HepG2 (cell line): ENCODE data around the gene AP3M1. TPM values are rescaled to one million over a fixed set of nuclear protein-coding genes. Genes with fewer than 3 reads are reported as not detected.

Experiments used
- ERF ChIP-seq: IDR thresholded peaks from 2 replicates; pipeline ENCODE4 v1.6.1; 2018; ENCODE audit warnings: missing biosample characterization, missing genetic modification reagents
- NR3C1 ChIP-seq: sonication (generic); formaldehyde crosslinking; IDR thresholded peaks from 2 replicates; pipeline ENCODE4 v1.4.0; 2020; ENCODE audit warnings: missing genetic modification reagents
- SNRNP70 ChIP-seq: fragments of 200-400 bp; formaldehyde crosslinking; IDR thresholded peaks from 2 replicates; pipeline ENCODE4 v1.6.1; 2017; ENCODE audit warnings: mild to moderate bottlenecking, low read depth, low read length, moderate library complexity
- ZFP1 ChIP-seq: IDR thresholded peaks from 2 replicates; pipeline ENCODE4 v1.6.1; 2016
- ZNF256 ChIP-seq: sonication (generic); formaldehyde crosslinking; conservative IDR thresholded peaks from 2 replicates; pipeline ENCODE4 v1.4.0; 2020; ENCODE audit warnings: missing genetic modification reagents
- ZNF282 ChIP-seq: fragments of 450-650 bp; IDR thresholded peaks from 2 replicates; pipeline ENCODE4 v1.6.1; 2018; ENCODE audit not compliant: partially characterized antibody
- ZNF574 ChIP-seq: sonication (generic); formaldehyde crosslinking; IDR thresholded peaks from 2 replicates; pipeline ENCODE4 v1.4.0; 2020; ENCODE audit warnings: missing genetic modification reagents
- ZNF709 ChIP-seq: sonication (generic); formaldehyde crosslinking; IDR thresholded peaks from 2 replicates; pipeline ENCODE4 v1.5.0; 2020; ENCODE audit warnings: mild to moderate bottlenecking, missing genetic modification reagents
- polyA plus RNA-seq, 8 experiments: library from polyadenylated mRNA; depleted of rRNA in 3 of 8; stranded (reverse) in 7 of 8; unstranded in 1 of 8; fragments of >200 nt; fragmentation: Illumina TruSeq in 4 of 8; extraction: Trizol in 4 of 8; gene quantifications; 2 replicates each; pipeline versions ENCODE4 v1.2.1 to v1.2.3, GENCODE V29; 2011 to 2016; ENCODE audit warnings: low read depth in 4 of 8, missing spikeins in 1 of 8, mixed read lengths in 1 of 8; ENCODE audit not compliant: insufficient read depth in 1 of 8
- total RNA-seq, 5 experiments: library from RNA; depleted of rRNA; stranded (reverse); fragments of >200 nt; fragmentation: Illumina TruSeq; extraction: Trizol; gene quantifications; 2 replicates each; pipeline ENCODE4 v1.2.3, GENCODE V29; 2016; ENCODE audit warnings: low read depth in 1 of 5
- TF ChIP-seq, protein P1 (sequence below): sonication (generic); formaldehyde crosslinking; IDR thresholded peaks from 2 replicates; pipeline ENCODE4 v1.5.1; 2020; ENCODE audit warnings: mild to moderate bottlenecking, missing genetic modification reagents
- TF ChIP-seq, protein P2 (sequence below), 2 experiments: sonication (generic) in 1 of 2; formaldehyde crosslinking in 1 of 2; IDR thresholded peaks; 2 replicates each; pipeline versions ENCODE4 v1.5.1 to v1.6.1; 2011 to 2020; ENCODE audit warnings: borderline replicate concordance in 1 of 2, low read depth in 1 of 2, low read length in 1 of 2, mild to moderate bottlenecking in 1 of 2, missing genetic modification reagents in 1 of 2, moderate library complexity in 1 of 2
- TF ChIP-seq, protein P3 (sequence below): sonication (generic); formaldehyde crosslinking; IDR thresholded peaks from 2 replicates; pipeline ENCODE4 v1.8.1; 2023; ENCODE audit warnings: mild to moderate bottlenecking, inconsistent platforms, moderate library complexity, missing genetic modification reagents, borderline replicate concordance
- TF ChIP-seq, protein P4 (sequence below): fragments of 450-650 bp; IDR thresholded peaks from 2 replicates; pipeline ENCODE4 v1.6.1; 2017; ENCODE audit warnings: mild to moderate bottlenecking

AP3M1 gene
- total and polyA plus RNA-seq, 2 of the 13 experiments (the other 11 are each of a cell fraction or from before 2014, with no cell fraction given) = 29.0 to 31.6 TPM

DNA sequence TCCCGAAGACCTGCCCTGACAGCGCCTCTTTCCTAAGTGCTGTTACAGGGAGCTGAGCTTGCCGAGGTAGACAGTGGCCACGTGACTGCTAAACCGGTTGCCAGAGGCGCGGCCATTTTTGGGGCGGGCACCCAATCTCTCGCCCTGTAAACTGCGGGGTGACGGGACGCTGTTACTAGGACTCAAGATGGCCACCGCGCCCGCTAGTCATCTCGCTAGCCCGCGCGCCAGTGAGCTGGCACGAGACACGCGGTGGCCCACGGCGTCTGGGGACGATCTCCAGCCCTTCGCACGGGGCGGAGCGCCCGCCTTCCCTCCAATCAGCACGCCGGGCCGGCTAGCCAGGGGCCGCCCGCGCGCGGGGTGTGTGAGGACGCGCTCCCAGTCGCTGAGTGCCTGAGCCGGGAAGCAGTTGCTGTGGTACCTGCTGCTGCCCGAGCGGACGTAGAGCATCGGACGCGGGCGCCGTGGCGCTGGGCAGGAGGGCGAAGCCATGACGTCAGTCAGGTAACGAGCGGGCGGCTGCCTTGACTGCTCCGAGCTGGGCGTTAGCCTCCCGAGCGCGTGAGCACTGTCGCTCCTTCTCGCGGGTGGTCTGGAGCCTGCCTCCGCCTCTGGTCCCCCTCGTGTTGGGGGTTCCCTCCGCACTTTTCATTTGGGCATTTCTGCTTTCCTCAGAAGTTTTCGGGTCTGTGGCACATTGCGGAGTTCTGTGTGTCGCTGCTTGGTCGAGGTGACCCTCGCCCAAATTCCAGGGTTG is 25.9 kb upstream of the AP3M1 start (continued):
- TF ChIP-seq, protein P1, sequence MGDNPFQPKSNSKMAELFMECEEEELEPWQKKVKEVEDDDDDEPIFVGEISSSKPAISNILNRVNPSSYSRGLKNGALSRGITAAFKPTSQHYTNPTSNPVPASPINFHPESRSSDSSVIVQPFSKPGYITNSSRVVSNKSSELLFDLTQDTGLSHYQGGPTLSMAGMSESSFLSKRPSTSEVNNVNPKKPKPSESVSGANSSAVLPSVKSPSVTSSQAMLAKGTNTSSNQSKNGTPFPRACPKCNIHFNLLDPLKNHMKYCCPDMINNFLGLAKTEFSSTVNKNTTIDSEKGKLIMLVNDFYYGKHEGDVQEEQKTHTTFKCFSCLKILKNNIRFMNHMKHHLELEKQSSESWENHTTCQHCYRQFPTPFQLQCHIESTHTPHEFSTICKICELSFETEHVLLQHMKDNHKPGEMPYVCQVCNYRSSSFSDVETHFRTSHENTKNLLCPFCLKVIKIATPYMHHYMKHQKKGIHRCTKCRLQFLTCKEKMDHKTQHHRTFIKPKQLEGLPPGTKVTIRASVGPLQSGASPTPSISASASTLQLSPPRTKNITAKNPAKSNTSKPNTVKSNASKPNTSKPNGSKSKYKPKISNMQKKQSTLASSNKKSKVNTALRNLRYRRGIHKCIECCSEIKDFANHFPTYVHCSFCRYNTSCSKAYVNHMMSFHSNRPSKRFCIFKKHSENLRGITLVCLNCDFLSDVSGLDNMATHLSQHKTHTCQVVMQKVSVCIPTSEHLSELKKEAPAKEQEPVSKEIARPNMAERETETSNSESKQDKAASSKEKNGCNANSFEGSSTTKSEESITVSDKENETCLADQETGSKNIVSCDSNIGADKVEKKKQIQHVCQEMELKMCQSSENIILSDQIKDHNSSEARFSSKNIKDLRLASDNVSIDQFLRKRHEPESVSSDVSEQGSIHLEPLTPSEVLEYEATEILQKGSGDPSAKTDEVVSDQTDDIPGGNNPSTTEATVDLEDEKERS (CRISPR knock-in tag) = peak; percentile 93
- TF ChIP-seq ZFP1 (CRISPR knock-in tag) (peak; percentile 85; the same call in 1 of the 2 replicates), NR3C1 (CRISPR knock-in tag) (no peak), ZNF282 (no peak), SNRNP70 (no peak), ERF (peak; percentile 83; the same call in 1 of the 2 replicates), ZNF574 (CRISPR knock-in tag) (peak; percentile 90), ZNF256 (peak; percentile 92; the same call in 1 of the 2 replicates), ZNF709 (CRISPR knock-in tag) (peak; percentile 63; the same call in 1 of the 2 replicates)
- TF ChIP-seq, protein P2, sequence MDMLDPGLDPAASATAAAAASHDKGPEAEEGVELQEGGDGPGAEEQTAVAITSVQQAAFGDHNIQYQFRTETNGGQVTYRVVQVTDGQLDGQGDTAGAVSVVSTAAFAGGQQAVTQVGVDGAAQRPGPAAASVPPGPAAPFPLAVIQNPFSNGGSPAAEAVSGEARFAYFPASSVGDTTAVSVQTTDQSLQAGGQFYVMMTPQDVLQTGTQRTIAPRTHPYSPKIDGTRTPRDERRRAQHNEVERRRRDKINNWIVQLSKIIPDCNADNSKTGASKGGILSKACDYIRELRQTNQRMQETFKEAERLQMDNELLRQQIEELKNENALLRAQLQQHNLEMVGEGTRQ (IDR thresholded peaks at IDR 0.05; ENCODE audit: low read depth, low read length) = peak; percentile 89
- TF ChIP-seq, protein P2 (CRISPR knock-in tag; IDR thresholded peaks at IDR 0.05; ENCODE audit: borderline replicate concordance) = peak; percentile 96
- TF ChIP-seq, protein P3, sequence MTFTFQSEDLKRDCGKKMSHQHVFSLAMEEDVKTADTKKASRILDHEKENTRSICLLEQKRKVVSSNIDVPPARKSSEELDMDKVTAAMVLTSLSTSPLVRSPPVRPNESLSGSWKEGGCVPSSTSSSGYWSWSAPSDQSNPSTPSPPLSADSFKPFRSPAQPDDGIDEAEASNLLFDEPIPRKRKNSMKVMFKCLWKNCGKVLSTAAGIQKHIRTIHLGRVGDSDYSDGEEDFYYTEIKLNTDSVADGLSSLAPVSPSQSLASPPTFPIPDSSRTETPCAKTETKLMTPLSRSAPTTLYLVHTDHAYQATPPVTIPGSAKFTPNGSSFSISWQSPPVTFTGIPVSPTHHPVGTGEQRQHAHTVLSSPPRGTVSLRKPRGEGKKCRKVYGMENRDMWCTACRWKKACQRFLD (CRISPR knock-in tag) = peak; percentile 73; the same call in 1 of the 2 replicates
- TF ChIP-seq, protein P4, sequence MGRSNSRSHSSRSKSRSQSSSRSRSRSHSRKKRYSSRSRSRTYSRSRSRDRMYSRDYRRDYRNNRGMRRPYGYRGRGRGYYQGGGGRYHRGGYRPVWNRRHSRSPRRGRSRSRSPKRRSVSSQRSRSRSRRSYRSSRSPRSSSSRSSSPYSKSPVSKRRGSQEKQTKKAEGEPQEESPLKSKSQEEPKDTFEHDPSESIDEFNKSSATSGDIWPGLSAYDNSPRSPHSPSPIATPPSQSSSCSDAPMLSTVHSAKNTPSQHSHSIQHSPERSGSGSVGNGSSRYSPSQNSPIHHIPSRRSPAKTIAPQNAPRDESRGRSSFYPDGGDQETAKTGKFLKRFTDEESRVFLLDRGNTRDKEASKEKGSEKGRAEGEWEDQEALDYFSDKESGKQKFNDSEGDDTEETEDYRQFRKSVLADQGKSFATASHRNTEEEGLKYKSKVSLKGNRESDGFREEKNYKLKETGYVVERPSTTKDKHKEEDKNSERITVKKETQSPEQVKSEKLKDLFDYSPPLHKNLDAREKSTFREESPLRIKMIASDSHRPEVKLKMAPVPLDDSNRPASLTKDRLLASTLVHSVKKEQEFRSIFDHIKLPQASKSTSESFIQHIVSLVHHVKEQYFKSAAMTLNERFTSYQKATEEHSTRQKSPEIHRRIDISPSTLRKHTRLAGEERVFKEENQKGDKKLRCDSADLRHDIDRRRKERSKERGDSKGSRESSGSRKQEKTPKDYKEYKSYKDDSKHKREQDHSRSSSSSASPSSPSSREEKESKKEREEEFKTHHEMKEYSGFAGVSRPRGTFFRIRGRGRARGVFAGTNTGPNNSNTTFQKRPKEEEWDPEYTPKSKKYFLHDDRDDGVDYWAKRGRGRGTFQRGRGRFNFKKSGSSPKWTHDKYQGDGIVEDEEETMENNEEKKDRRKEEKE = no peak
